Adipocyte (in vitro differentiated cells): ENCODE data around the gene MMP28.

Experiments used
- DNase-seq: peaks from one replicate; pipeline ENCODE4 v3.0.0-alpha.2; 2015; ENCODE audit warnings: low read depth
- H3K27me3 ChIP-seq: replicated peaks from 2 replicates; pipeline ENCODE4 v1.7.0; 2013; ENCODE audit warnings: mild to moderate bottlenecking, low read length, moderate library complexity; ENCODE audit not compliant: control insufficient read depth, insufficient read depth
- H3K36me3 ChIP-seq: 2 replicates; pipeline ENCODE4 v1.7.0; 2013; ENCODE audit warnings: low read length, mild to moderate bottlenecking, moderate library complexity; ENCODE audit not compliant: control insufficient read depth, insufficient read depth, severe bottlenecking
- H3K4me1 ChIP-seq: 2 replicates; pipeline ENCODE4 v1.7.0; 2013; ENCODE audit warnings: mild to moderate bottlenecking, low read length, moderate library complexity; ENCODE audit not compliant: control insufficient read depth, insufficient read depth
- H3K4me3 ChIP-seq: 2 replicates; pipeline ENCODE4 v1.7.0; 2013; ENCODE audit warnings: mild to moderate bottlenecking, low read length, moderate library complexity
- H3K9ac ChIP-seq: 2 replicates; pipeline ENCODE4 v1.7.0; 2013; ENCODE audit warnings: mild to moderate bottlenecking, low read length, moderate library complexity
- H3K9me3 ChIP-seq: 2 replicates; pipeline ENCODE4 v1.7.0; 2013; ENCODE audit warnings: mild to moderate bottlenecking, low read length, moderate library complexity; ENCODE audit not compliant: control insufficient read depth

MMP28 gene

GRCh38 chr17:35740997-35741931 lies 54.2 kb downstream of the MMP28 start:
- Histone ChIP-seq H3K36me3 (no peaks in the 10 kb centered on the region), H3K9me3 (peaks cover 5% of the 10 kb centered on the region), H3K4me3 (no peak overlapping the region), H3K4me1 (no peaks in the 10 kb centered on the region), H3K9ac (no peak overlapping the region), H3K27me3 (peaks cover 69% of the 10 kb centered on the region)
- no peak for DNase-seq

GRCh38 chr17:35740216-35740615 lies 55.2 kb downstream of the MMP28 start:
- Histone ChIP-seq H3K4me3 (no peak overlapping the region), H3K4me1 (no peaks in the 10 kb centered on the region), H3K27me3 (peaks cover 59% of the 10 kb centered on the region), H3K9ac (no peak overlapping the region), H3K9me3 (peaks cover 5% of the 10 kb centered on the region), H3K36me3 (no peaks in the 10 kb centered on the region)
- DNase-seq: no peak

GRCh38 chr17:35738519-35739133 lies 56.8 kb downstream of the MMP28 start:
- DNase-seq: no peak
- H3K4me3 ChIP-seq: no peak overlapping the region
- H3K9me3 ChIP-seq: peaks cover 5% of the 10 kb centered on the region
- peaks cover 54% of the 10 kb centered on the region for H3K27me3 ChIP-seq
- H3K4me1 ChIP-seq: no peaks in the 10 kb centered on the region
- no peaks in the 10 kb centered on the region for H3K36me3 ChIP-seq
- H3K9ac ChIP-seq: no peak overlapping the region

- Histone ChIP-seq H3K27me3 (peaks cover 41% of the 10 kb centered on the region), H3K9me3 (peaks cover 5% of the 10 kb centered on the region)
Observed at GRCh38 chr17:35736236-35736635, 59.2 kb downstream of the MMP28 start.

GRCh38 chr17:35735036-35735805 lies 60.2 kb downstream of the MMP28 start:
- H3K36me3 ChIP-seq: no peaks in the 10 kb centered on the region
- H3K9ac ChIP-seq: no peak overlapping the region
- H3K4me3 ChIP-seq: no peak overlapping the region
- DNase-seq: no peak
- H3K27me3 ChIP-seq: peaks cover 33% of the 10 kb centered on the region
- peaks cover 6% of the 10 kb centered on the region for H3K4me1 ChIP-seq
- no peaks in the 10 kb centered on the region for H3K9me3 ChIP-seq

More at GRCh38 chr17:35736236-35736635, 59.2 kb downstream of the MMP28 start:
- no peaks in the 10 kb centered on the region for H3K36me3 ChIP-seq
- peaks cover 2% of the 10 kb centered on the region for H3K4me1 ChIP-seq
- no peak overlapping the region for H3K4me3 ChIP-seq
- no peak overlapping the region for H3K9ac ChIP-seq
- no peak for DNase-seq

- no peak overlapping the region for H3K4me3 ChIP-seq
- H3K9me3 ChIP-seq: no peaks in the 10 kb centered on the region
- H3K9ac ChIP-seq: no peak overlapping the region
- H3K4me1 ChIP-seq: peaks cover 6% of the 10 kb centered on the region
- DNase-seq: no peak
- peaks cover 25% of the 10 kb centered on the region for H3K27me3 ChIP-seq
- no peaks in the 10 kb centered on the region for H3K36me3 ChIP-seq
Observed at GRCh38 chr17:35734396-35734795, 61.0 kb downstream of the MMP28 start.

- Histone ChIP-seq H3K36me3 (no peaks in the 10 kb centered on the region), H3K27me3 (peaks cover 15% of the 10 kb centered on the region), H3K4me1 (peaks cover 6% of the 10 kb centered on the region), H3K9me3 (no peaks in the 10 kb centered on the region), H3K4me3 (no peak overlapping the region), H3K9ac (no peak overlapping the region)
- DNase-seq: no peak
Observed at GRCh38 chr17:35733366-35733765, 62.1 kb downstream of the MMP28 start.

- Histone ChIP-seq H3K36me3 (no peaks in the 10 kb centered on the region), H3K9me3 (no peaks in the 10 kb centered on the region), H3K4me1 (peaks cover 6% of the 10 kb centered on the region), H3K9ac (no peak overlapping the region), H3K4me3 (peak overlapping the region; percentile 81), H3K27me3 (peaks cover 13% of the 10 kb centered on the region)
- no peak for DNase-seq
Observed at GRCh38 chr17:35732806-35733136, 62.7 kb downstream of the MMP28 start.

- peak; percentile 46 for DNase-seq
Observed at GRCh38 chr17:35731917-35732805, 63.3 kb downstream of the MMP28 start.

GRCh38 chr17:35731239-35731916 lies 64.1 kb downstream of the MMP28 start, which contains the start of gene RASL10B:
TSS of gene RASL10B (plus strand) at chr17:35731639. CDS start at chr17:35735185, 3,546 bp downstream.
- Histone ChIP-seq H3K9me3 (no peaks in the 10 kb centered on the region), H3K27me3 (peaks cover 13% of the 10 kb centered on the region), H3K4me1 (peaks cover 18% of the 10 kb centered on the region), H3K4me3 (peak within 1 kb of the TSS; percentile 81), H3K36me3 (no peaks in the 10 kb centered on the region), H3K9ac (peak within 1 kb of the TSS; percentile 78)
- DNase-seq: peak; percentile 82

More at GRCh38 chr17:35731917-35732805, 63.3 kb downstream of the MMP28 start:
- H3K4me1 ChIP-seq: peaks cover 11% of the 10 kb centered on the region
- peak overlapping the region; percentile 78 for H3K9ac ChIP-seq
- no peaks in the 10 kb centered on the region for H3K9me3 ChIP-seq
- H3K4me3 ChIP-seq: peak overlapping the region; percentile 81
- H3K36me3 ChIP-seq: no peaks in the 10 kb centered on the region
- peaks cover 13% of the 10 kb centered on the region for H3K27me3 ChIP-seq
